ENCODE results near the gene SEMG2.

Gene SEMG2

DNA sequence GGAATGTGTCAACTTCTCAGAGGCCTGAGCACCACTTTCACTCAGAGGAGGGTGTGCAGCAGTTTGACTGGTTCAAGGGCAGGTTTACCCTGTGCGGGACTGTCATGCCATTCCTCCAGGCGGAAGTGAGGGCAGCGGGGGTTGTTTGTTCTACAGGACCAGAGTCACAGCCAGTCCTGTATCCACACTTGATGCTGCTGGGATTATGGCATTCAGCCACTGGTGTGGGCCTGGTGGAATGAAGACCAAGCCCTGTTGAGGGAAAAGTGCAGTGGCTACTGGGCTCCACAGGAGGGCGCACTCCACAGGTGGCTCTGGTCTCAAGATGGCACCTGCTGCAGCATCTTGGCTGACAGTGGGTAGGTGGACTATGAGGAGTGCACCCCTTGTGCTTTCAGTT is 14.8 kb downstream of the SEMG2 start:
- DNase-seq: peak in 1 of 2 experiments; percentile 11

DNA sequence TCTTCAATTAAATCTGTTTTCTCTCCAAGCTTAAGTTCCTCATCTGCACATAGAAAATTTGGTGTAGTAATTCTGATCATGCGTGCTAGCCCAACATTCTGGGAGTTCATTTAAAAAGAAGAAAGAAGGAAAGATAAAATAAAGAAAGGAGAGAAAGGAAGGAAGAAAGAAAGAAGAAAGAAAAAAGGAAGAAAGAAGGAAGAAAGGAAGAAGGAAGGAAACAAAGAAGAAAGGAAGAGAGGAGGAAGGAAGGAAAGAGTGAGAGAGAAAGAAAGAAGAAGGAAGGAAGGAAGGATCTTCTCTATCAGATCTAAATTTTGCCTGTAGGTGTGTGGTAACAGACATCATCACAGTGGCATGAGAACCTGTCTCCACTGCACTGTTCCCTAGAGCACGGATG is 17.0 kb downstream of the SEMG2 start:
- no peak for DNase-seq

DNA sequence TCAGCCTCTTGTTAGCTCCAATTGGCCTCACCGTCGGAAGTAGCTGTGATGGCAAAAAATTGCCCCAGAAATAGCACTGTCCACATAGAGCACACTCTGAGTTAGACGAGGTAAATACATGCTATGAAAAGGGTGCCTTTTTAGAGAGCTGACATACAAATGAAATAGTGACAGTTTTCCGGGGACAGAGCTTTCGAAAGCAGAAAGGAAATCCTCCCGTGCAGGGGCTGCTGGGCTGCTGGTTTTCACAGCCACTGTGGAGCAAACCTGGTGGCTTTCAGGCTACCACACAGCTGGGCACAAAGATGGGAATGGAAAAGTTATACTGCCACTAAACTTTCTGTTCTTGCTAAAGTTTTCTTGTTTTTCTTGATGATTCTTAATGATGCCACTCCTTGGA is 24.9 kb downstream of the SEMG2 start:
- DNase-seq: no peak

DNA sequence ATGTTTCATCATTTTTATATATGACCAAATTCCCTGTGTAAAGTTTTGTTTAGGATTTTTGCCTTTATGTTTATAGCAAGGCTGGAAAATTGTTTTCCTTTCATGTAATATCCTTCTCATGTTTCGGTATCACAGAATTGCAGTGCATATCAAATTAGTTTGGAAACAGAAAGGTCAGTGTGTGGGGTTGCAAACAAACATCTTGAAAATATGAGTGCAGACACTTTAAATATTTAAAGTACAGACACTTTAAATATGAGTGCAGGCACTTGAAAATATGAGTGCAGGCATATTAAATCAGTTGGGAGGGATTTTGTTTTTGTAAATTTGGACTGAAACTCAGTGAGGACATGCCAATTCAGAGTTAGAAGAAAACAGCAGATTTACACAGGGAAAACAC is 26.7 kb downstream of the SEMG2 start:
- no peak for DNase-seq

DNA sequence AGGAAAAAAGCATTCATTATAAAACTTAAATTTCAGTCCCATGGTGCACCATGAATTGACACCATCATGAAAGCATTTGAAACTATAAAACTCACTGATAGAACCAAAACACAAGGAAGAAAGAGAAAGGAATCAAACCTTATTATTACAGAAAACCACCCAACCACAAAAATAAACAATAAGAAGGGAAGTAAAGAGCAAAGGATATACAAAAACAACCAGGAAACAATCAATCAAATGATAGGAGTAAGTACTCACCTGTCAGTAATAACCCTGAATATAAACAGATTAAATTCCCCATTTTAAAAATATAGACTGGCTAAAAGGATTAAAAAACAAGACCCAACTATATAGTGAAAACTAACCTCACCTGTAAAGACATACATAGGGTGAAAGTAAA is 27.4 kb downstream of the SEMG2 start:
- DNase-seq: no peak

DNA sequence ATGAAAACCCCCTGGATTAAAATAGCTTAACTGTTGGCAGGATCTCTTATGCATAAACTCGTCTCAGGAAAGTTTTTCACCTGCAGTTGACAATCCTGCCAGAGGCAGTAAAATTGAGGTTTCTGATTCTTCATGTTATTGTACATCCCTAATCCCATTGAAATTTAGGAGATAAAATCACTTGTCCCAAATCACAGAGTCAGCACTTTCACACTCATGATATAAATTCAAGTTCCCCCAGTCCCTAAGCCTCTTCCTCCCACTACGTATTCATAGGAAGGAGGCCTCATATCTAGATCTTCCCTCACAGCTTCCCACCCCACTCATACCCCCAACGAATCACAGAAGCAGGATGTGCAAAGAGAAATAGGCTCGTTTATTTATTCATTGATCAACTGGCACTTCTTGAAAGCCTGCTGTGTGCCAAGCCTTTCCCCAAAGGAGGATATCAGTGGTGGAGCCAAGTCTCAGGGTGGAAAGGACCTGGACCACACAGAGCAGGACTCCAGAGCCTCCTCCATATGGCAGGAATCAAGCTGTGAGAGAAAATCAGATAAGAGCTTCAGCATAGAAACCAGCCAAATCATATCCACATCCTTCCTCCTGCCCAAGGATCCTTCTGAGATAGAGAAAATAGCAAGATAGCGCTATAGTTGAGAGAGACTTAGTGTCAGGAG is 30.8 kb downstream of the SEMG2 start:
- DNase-seq: no peak

DNA sequence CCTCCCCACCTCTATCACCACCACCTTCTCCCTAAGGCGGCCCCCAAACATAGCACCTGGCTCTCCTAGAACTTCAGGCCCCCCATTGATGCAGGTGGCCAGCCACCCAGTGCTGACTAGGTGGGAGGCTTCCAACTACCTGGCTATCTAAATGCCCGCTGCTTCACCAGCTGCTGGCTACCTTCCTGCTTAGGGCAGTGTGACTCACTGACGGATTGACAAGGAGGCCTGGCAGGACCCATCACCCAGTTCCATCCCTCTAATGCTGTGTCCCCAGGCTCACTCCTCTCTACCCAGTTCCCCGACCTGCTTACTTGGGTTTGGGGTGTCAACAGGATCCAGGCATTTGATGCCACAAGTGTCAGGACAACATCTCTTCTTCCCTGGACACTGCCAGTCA is 32.1 kb downstream of the SEMG2 start:
- no peak for DNase-seq

DNA sequence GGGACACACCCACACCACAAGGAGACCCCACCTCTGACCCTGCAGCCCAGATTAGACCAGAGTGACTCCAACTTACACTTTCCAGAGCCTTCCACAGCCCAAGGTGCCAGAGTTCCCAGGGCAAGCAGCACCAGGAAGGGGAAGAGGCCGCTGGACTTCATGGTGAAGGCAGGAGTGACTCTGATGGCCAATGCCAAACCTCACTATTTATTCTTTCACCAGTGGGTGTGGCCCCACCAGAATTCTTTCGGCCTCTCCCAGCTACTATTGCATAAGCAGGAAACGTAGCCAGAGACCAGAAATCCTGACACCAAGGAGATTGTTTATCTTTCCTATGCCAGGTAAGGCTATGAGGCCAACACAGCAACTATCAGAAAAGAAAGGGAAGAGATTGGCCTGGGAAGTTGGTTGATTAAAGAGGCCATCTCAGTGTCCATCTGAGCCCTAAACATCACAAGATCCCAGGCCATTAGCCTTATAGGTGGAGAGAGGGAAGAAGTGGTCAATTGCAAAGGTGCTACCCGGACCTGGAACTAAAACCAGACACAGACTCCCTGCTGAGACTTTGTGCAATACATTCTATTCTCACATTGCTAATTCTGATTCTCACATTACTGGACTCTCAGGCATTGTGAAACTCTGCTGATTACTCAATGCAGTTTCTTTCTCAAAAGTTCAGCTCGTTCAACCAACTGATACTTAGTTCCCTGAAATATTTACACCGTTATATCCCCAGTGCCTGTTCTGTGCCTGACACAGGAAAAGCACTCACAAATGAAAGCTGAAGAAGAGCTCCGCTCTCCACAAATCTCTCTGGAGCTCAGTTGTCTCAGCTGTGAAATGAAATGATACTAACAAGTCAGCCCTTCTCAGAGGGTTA is 33.5 kb downstream of the SEMG2 start, which contains the start of gene SLPI:
TSS of gene SLPI (minus strand) at position 182 of the 880 bp plus-strand sequence. CDS start at position 161, 21 bp downstream.
- DNase-seq: no peak

DNA sequence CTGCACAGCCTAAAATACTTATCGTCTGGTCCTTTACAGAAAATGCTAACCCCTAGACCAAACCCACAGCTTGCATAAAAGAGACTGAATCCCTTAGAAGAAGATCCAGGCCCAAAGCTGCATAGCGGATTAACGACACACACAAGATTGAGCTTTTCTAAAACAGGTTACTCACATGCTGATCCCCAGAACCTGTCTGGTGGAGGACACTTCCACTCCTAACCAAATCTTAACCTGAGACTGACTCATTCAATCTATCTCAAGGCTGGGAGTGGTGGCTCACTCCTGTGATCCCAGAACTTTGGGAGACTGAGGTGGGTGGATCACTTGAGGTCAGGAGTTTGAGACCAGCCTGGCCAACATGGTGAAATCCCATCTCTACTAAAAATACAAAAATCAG is 36.0 kb downstream of the SEMG2 start:
- DNase-seq: no peak

DNA sequence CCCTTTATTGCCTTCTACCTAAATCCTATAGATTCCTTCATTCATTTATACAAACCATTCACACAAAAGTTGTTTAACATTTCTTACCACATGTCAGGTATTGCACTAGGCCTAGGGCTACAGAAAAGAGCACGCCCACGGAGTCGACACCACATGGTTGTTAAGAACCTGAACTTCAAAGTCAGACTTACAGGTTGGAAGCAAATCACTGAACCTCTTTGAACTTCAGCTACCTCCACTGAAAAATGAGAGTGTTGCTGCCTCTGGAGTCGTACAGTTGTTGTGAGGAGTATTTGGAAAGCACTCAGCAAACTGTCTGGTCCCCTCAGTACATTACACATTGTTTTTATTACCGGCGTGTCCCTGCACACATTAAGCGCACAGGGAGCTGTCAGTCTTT is 36.5 kb downstream of the SEMG2 start:
- DNase-seq: no peak

DNA sequence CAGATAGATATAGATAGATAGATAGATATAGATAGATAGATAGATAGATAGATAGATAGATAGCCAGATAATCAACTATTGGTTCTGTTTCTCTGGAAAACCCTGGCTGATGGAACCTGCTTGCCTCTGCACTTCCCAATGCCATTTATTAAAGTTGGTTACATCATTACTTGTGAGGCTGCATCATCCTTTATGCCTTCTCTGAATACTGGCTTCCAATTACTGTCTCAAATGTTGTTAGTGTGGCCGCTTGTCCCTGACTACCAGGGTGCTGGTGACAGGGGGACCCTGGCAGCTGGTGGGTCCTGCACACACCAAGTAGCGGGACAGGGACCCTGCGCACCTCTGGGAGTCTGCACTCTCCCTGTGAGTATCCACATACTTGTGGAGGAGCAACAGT is 37.1 kb downstream of the SEMG2 start:
- DNase-seq: no peak

DNA sequence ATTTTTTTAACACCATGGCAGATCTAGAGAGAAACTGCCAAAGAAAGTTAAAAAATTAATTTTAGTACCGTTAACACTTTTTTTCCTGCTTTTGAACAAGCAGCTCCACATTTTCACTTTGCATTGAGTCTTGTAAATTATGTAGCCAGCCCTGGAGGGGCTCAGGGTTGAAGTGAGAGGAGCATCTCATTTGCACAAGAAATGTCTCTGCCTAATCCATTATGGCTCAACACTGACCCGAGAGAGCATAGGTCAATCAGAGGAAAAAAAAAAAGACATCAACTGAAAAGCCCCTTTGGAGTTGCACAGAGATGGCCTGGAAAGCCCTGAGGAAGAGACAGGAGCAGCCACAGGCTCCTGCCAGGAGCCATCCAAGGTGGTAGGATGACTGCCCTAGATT is 37.5 kb downstream of the SEMG2 start:
- DNase-seq: no peak

DNA sequence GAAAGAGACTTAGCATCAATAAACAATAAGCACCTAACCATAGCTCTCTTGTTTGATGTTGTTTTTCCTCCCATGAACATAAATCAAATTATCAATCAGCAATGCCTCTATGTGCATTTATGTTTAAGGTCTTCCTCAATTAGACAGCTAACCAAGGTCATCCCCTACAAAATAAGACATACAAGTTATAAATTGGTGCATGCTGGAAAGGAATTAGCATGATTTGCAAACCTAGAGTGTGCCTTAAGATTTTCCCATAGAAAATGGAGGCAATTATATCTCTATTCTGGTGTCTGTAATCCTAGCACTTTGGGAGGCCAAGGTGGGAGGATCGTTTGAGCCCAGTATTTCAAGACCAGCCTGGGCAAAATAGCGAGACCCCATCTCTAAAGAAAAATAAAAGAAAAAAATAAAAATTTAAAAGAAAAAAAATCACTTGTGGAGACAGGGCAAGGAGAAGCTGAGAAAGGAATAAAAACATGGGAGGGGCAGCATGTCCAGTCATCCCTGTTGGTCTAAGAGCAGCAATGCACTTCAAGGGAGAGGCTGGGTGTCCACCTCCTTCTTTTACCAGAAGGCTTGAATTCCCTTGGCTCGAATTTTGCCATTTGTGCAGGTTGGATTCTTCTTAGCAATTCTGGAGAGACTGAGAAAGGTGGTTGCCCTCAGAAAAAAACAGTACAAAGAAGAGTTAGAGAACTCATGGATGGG is 42.5 kb downstream of the SEMG2 start:
- DNase-seq: no peak

DNA sequence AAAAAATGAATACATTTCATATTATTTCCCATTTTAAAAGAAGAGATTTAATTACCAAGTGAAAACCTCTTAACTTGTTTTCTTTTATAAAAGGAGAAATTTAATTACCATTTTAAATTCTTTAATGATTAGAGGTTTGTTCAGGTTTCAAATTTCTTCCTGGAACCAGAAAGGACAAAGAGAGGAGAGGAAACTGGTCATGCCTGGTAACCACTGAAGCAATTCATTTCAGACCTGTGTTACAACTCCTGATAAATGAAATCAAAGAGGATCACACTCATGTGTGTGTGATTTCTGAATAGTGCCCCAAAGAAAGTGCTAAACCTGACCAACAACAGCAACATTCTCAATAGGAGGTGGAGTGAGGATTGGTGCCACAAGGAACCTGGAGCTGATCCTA is 45.8 kb downstream of the SEMG2 start:
- no peak for DNase-seq

DNA sequence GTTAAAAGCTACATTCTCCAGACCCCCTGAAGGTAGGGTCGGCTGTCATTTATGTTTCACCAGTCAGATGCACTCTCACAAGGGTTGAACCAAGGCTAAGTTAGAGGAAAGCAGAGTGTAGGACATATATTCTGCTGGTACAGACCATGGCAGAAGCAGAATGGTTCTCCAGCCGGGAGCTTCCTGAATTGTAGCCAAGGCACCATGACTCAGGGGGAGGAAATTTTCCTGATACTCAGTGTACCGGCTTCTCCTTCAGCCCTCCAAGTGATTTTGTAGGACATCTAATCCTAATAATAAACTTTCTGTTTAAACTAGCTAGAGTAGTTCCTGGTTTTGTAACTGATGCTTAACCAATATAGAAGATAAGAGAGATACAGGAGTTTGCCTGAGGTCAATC is 47.4 kb downstream of the SEMG2 start:
- no peak for DNase-seq

DNA sequence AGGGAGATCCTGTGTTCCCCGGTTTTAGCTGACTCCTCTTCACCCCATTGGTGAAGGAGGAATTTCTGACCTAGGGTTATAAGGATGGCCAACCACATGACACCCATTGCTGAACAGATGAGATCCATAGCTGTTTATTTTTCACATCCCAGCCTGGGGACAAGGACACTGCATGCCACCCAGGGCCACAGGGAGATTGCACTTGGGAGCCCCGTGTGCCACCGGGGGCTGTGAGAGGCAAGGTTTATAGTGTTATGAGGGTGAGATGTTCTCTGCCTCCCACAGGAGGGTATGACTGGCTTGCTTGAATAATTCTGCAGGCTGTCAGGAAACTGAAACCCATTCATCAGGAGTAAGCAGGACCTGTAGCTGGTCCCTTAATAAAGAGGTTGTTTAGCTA is 47.9 kb downstream of the SEMG2 start:
- DNase-seq: no peak

DNA sequence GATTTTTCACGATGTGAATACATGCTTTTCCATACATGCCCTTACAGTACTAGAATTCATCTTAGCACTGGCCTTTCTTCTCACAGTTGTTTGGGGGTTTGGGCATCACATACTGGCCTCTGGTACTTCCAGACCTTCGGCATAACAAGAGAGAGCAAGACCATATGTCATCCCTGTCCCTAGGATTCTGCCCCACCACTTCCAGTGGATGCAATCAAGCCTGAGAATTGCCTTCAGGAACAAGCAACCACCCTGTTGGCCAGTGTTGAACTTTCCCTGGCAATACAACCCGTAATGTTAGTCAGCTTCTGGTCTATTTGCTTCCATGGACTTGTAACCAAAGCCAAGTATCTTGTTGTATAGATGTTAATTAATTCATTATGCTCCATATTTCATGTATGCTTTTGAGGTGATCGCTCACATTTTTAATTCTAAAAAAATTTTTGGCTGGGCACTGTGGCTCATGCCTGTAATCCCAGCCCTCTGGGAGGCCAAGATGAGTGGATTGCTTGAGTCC is 48.6 kb downstream of the SEMG2 start:
- DNase-seq: no peak

Data from activated CD4-positive, alpha-beta T cell treated with anti-CD3 and anti-CD28 coated beads, Interleukin-2, amount 50 U/mL, for 48 hours (primary cell).